ENCODE measurements around the gene TOR4A.

Gene TOR4A

GRCh38 chr9:137295238-137295811 lies 17.8 kb downstream of the TOR4A start:
- DNase-seq (ENCODE audit: low spot score) = peak; percentile 87

GRCh38 chr9:137295849-137296669 lies 18.5 kb downstream of the TOR4A start:
- DNase-seq (ENCODE audit: low spot score) = no peak

- DNase-seq (ENCODE audit: low spot score) = no peak
Observed at GRCh38 chr9:137296670-137297664, 19.4 kb downstream of the TOR4A start.

- DNase-seq (ENCODE audit: low spot score) = no peak
Observed at GRCh38 chr9:137297966-137298365, 20.4 kb downstream of the TOR4A start.

GRCh38 chr9:137298401-137299202 lies 21.1 kb downstream of the TOR4A start:
- DNase-seq (ENCODE audit: low spot score) = no peak

- DNase-seq (ENCODE audit: low spot score) = no peak
Observed at GRCh38 chr9:137299203-137299565, 21.7 kb downstream of the TOR4A start.

GRCh38 chr9:137299938-137300337 lies 22.4 kb downstream of the TOR4A start:
- no peak for DNase-seq (ENCODE audit: low spot score)

- no peak for DNase-seq (ENCODE audit: low spot score)
Observed at GRCh38 chr9:137300567-137301080, 23.1 kb downstream of the TOR4A start.

- no peak for DNase-seq (ENCODE audit: low spot score)
Observed at GRCh38 chr9:137301081-137301947, 23.8 kb downstream of the TOR4A start.

- DNase-seq (ENCODE audit: low spot score) = peak; percentile 93
Observed at GRCh38 chr9:137302118-137302448, 24.6 kb downstream of the TOR4A start, which contains the start of gene NRARP. NRARP (minus strand) TSS chr9:137302271; CDS start chr9:137301928, 343 bp downstream.

- DNase-seq (ENCODE audit: low spot score) = no peak
Observed at GRCh38 chr9:137302449-137303150, 25.1 kb downstream of the TOR4A start.

GRCh38 chr9:137303151-137303892 lies 25.8 kb downstream of the TOR4A start:
- DNase-seq (ENCODE audit: low spot score) = no peak

- DNase-seq (ENCODE audit: low spot score) = no peak
Observed at GRCh38 chr9:137303893-137304382, 26.4 kb downstream of the TOR4A start.

GRCh38 chr9:137304383-137305059 lies 27.0 kb downstream of the TOR4A start:
- no peak for DNase-seq (ENCODE audit: low spot score)

- DNase-seq (ENCODE audit: low spot score) = no peak
Observed at GRCh38 chr9:137305060-137305797, 27.7 kb downstream of the TOR4A start.

GRCh38 chr9:137305798-137306065 lies 28.2 kb downstream of the TOR4A start:
- no peak for DNase-seq (ENCODE audit: low spot score)

- DNase-seq (ENCODE audit: low spot score) = no peak
Observed at GRCh38 chr9:137306066-137306849, 28.7 kb downstream of the TOR4A start.
